Choroid plexus epithelial cell (primary cell): Measurements from ENCODE around the gene CD74.

Experiments
- DNase-seq: peaks from one replicate; pipeline ENCODE4 v3.0.0-alpha.2; 2010; ENCODE audit warnings: low read depth
- H3K4me3 ChIP-seq: 2 replicates; pipeline ENCODE4 v1.5.1; 2011; ENCODE audit warnings: low read depth, mild to moderate bottlenecking, control low read depth, low read length, moderate library complexity
- CTCF ChIP-seq: conservative IDR thresholded peaks from 2 replicates; pipeline ENCODE4 v1.5.1; 2011; ENCODE audit warnings: low read depth, mild to moderate bottlenecking, control low read depth, inconsistent platforms, low read length, moderate library complexity

Gene CD74

GRCh38 chr5:150412319-150413175 lies at the start of gene CD74:
Gene CD74 (minus strand): TSS chr5:150412910. CDS start chr5:150412749, 161 bp downstream.
- peak; percentile 66 for DNase-seq
- peak within 1 kb of the TSS; percentile 33 for H3K4me3 ChIP-seq
- no peak for TF ChIP-seq CTCF

GRCh38 chr5:150461231-150461630 lies 48.5 kb upstream of the CD74 start:
- DNase-seq = no peak
- H3K4me3 ChIP-seq = no peak overlapping the region
- TF ChIP-seq CTCF = no peak

- no peak for TF ChIP-seq CTCF
- no peak overlapping the region for H3K4me3 ChIP-seq
Measured at GRCh38 chr5:150460781-150461180, 48.1 kb upstream of the CD74 start.

GRCh38 chr5:150458802-150459557 lies 46.3 kb upstream of the CD74 start:
- DNase-seq = peak; percentile 55
- TF ChIP-seq CTCF = peak; percentile 80
- H3K4me3 ChIP-seq = peak overlapping the region; percentile 34

More at GRCh38 chr5:150460781-150461180, 48.1 kb upstream of the CD74 start:
- DNase-seq = no peak

GRCh38 chr5:150457562-150458240 lies 45.0 kb upstream of the CD74 start:
- no peak overlapping the region for H3K4me3 ChIP-seq
- no peak for TF ChIP-seq CTCF
- no peak for DNase-seq

- no peak for TF ChIP-seq CTCF
- DNase-seq = no peak
- no peak overlapping the region for H3K4me3 ChIP-seq
Measured at GRCh38 chr5:150457121-150457520, 44.4 kb upstream of the CD74 start.
